ENCODE results near the gene GJA3. TPM values are rescaled to one million over a fixed set of nuclear protein-coding genes. Genes with fewer than 3 reads are reported as not detected.

Gene GJA3
- total RNA-seq, 4 donors from 2014 or later, result 0.04 to 0.52 (median 0.32) TPM; not detected in 1

- intact Hi-C loops (cut with DNase I; ENCODE audit: low total_unique reads), result no loop called here
- 81 to 85% methylated on average over 11 of the region's 11 CpGs for WGBS, 2 donors
- no peak for DNase-seq (ENCODE audit: low spot score in 2 of 2)
- TF ChIP-seq POLR2A (IDR thresholded peaks at IDR 0.05) (no peak), CTCF (IDR thresholded peaks at IDR 0.05) (no peak)
- H3K4me3 ChIP-seq (ENCODE audit: low read depth, poor library complexity, severe bottlenecking), result no peak overlapping the region
Observed at GRCh38 chr13:20151612-20152011, 9.2 kb downstream of the GJA3 start.

GRCh38 chr13:20151016-20151415, 9.8 kb downstream of the GJA3 start:
- no peak for TF ChIP-seq POLR2A (IDR thresholded peaks at IDR 0.05)
- TF ChIP-seq CTCF (IDR thresholded peaks at IDR 0.05), result no peak

GRCh38 chr13:20150561-20150960, 10.3 kb downstream of the GJA3 start:
- WGBS, 2 donors, result 73 to 79% methylated on average over 9 of the region's 9 CpGs
- no peak for DNase-seq (ENCODE audit: low spot score in 2 of 2)
- no peak for TF ChIP-seq POLR2A (IDR thresholded peaks at IDR 0.05)
- no peak for TF ChIP-seq CTCF (IDR thresholded peaks at IDR 0.05)
- no peak overlapping the region for H3K4me3 ChIP-seq (ENCODE audit: low read depth, poor library complexity, severe bottlenecking)
- intact Hi-C loops (cut with DNase I; ENCODE audit: low total_unique reads), result no loop called here

More at GRCh38 chr13:20151016-20151415, 9.8 kb downstream of the GJA3 start:
- intact Hi-C loops (cut with DNase I; ENCODE audit: low total_unique reads), result no loop called here
- no peak overlapping the region for H3K4me3 ChIP-seq (ENCODE audit: low read depth, poor library complexity, severe bottlenecking)
- DNase-seq (ENCODE audit: low spot score in 2 of 2), result no peak
- 66 to 93% methylated on average over 5 to 6 of the region's 6 CpGs for WGBS, 2 donors

GRCh38 chr13:20149762-20150161, 11.1 kb downstream of the GJA3 start:
- TF ChIP-seq POLR2A (IDR thresholded peaks at IDR 0.05), result no peak
- TF ChIP-seq CTCF (IDR thresholded peaks at IDR 0.05), result no peak
- no peak for DNase-seq (ENCODE audit: low spot score in 2 of 2)
- H3K4me3 ChIP-seq (ENCODE audit: low read depth, poor library complexity, severe bottlenecking), result no peak overlapping the region
- 71 to 74% methylated on average over 9 of the region's 9 CpGs for WGBS, 2 donors
- intact Hi-C loops (cut with DNase I; ENCODE audit: low total_unique reads), result no loop called here

DNA sequence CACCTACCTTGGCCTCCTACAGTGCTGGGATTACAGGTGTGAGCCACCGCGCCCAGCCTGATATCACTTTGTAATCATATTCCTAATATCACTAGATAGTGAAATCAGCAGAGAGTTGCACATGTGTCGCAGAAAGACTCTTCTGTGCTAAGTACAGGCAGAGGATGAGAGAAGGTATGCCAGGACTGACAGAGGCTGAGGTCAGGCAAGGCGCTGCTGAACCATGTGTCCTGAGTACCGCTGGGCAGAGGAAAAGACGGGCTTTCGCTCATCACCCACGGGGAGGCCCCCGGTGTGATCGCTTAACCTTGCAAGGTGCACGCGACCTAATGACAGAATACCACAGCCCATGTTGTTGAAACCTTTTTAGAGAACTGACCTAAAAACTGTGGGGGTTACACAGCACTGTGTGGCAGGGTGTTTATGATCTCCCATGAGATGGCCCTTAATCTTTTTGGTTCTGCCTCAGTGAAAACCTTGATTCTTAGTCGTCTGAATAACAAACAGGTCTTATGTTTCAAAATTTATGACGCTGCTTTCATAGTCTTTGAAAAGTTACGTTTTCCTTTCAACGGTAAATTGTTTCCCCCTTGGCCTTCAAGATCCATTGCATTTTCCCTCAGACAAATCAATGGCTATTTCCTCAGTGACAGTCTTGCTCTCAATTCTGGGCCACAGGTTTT, 12.2 kb downstream of the GJA3 start:
- DNase-seq (ENCODE audit: low spot score in 2 of 2), result no peak
- TF ChIP-seq POLR2A (IDR thresholded peaks at IDR 0.05) (no peak), CTCF (IDR thresholded peaks at IDR 0.05) (no peak)
- intact Hi-C loops (cut with DNase I; ENCODE audit: low total_unique reads), result no loop called here
- WGBS, 2 donors, result 90 to 93% methylated on average over 16 of the region's 16 CpGs
- no peak overlapping the region for H3K4me3 ChIP-seq (ENCODE audit: low read depth, poor library complexity, severe bottlenecking)

DNA sequence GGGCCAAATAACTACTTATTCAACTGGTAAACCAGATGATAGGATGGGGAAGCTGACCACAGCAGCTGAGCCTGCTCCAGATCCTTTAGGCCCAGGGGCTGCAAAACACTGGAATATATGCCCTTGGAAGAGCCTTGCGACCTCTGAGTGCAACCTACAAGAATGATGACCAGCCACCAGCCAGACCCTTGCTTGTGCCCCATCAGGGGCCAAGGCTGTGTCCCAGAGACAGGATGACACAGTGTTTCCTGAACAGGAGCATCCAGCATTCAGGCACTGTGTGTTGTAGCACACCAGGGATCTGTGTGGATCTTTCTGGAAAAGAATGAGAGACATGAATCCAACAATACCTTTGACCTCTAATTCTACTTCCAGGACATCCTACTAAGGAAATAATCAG, 14.5 kb downstream of the GJA3 start:
- no peak for DNase-seq (ENCODE audit: low spot score in 2 of 2)
- 89 to 94% methylated on average over 1 of the region's 1 CpG for WGBS, 2 donors
- intact Hi-C loops (cut with DNase I; ENCODE audit: low total_unique reads), result no loop called here
- no peak overlapping the region for H3K4me3 ChIP-seq (ENCODE audit: low read depth, poor library complexity, severe bottlenecking)
- TF ChIP-seq CTCF (IDR thresholded peaks at IDR 0.05), result no peak
- no peak for TF ChIP-seq POLR2A (IDR thresholded peaks at IDR 0.05)
